Measurements from ENCODE around the gene B3GALT2.

B3GALT2 gene

GRCh38 chr1:193183019-193183627 is 3.3 kb downstream of the B3GALT2 start:
- in situ Hi-C loops (cut with MboI; ENCODE audit: low sequenced_read_pairs): no loop called here

- in situ Hi-C loops (cut with MboI; ENCODE audit: low sequenced_read_pairs): no loop called here
These were observed 4.4 kb downstream of the B3GALT2 start for GRCh38 chr1:193181985-193182384.

- in situ Hi-C loops (cut with MboI; ENCODE audit: low sequenced_read_pairs): no loop called here
These were observed 4.9 kb downstream of the B3GALT2 start for GRCh38 chr1:193181536-193181935.

- in situ Hi-C loops (cut with MboI; ENCODE audit: low sequenced_read_pairs): no loop called here
These were observed 7.3 kb downstream of the B3GALT2 start for GRCh38 chr1:193179094-193179493.

GRCh38 chr1:193176788-193177187 is 9.6 kb downstream of the B3GALT2 start:
- in situ Hi-C loops (cut with MboI; ENCODE audit: low sequenced_read_pairs): no loop called here

GRCh38 chr1:193176113-193176512 is 10.3 kb downstream of the B3GALT2 start:
- in situ Hi-C loops (cut with MboI; ENCODE audit: low sequenced_read_pairs): no loop called here

- in situ Hi-C loops (cut with MboI; ENCODE audit: low sequenced_read_pairs): no loop called here
These were observed 29.1 kb downstream of the B3GALT2 start for GRCh38 chr1:193157360-193157759.

GRCh38 chr1:193156822-193157142 is 29.6 kb downstream of the B3GALT2 start:
- in situ Hi-C loops (cut with MboI; ENCODE audit: low sequenced_read_pairs): no loop called here

GRCh38 chr1:193156117-193156821 is 30.1 kb downstream of the B3GALT2 start:
- in situ Hi-C loops (cut with MboI; ENCODE audit: low sequenced_read_pairs): no loop called here

- in situ Hi-C loops (cut with MboI; ENCODE audit: low sequenced_read_pairs): no loop called here
These were observed 41.4 kb downstream of the B3GALT2 start for GRCh38 chr1:193144999-193145398.

GRCh38 chr1:193144361-193144938 is 42.0 kb downstream of the B3GALT2 start:
- in situ Hi-C loops (cut with MboI; ENCODE audit: low sequenced_read_pairs): no loop called here

- in situ Hi-C loops (cut with MboI; ENCODE audit: low sequenced_read_pairs): no loop called here
These were observed 43.1 kb downstream of the B3GALT2 start for GRCh38 chr1:193143285-193143684.

- in situ Hi-C loops (cut with MboI; ENCODE audit: low sequenced_read_pairs): no loop called here
These were observed 44.0 kb downstream of the B3GALT2 start for GRCh38 chr1:193142409-193142808.

- in situ Hi-C loops (cut with MboI; ENCODE audit: low sequenced_read_pairs): no loop called here
These were observed 44.6 kb downstream of the B3GALT2 start for GRCh38 chr1:193141804-193142203.

- in situ Hi-C loops (cut with MboI; ENCODE audit: low sequenced_read_pairs): no loop called here
These were observed 46.2 kb downstream of the B3GALT2 start for GRCh38 chr1:193140254-193140653.

GRCh38 chr1:193131266-193131860 is 55.0 kb downstream of the B3GALT2 start:
- in situ Hi-C loops (cut with MboI; ENCODE audit: low sequenced_read_pairs): no loop called here

All from HL-60/S4 (cell line).